Measurements from ENCODE around the gene CCDC61. TPM values are rescaled to one million over a fixed set of nuclear protein-coding genes. Genes with fewer than 3 reads are reported as not detected.

CCDC61 gene
- total and polyA plus RNA-seq, 8 donors, result 4.9 to 19.9 (median 9.0) TPM

DNA sequence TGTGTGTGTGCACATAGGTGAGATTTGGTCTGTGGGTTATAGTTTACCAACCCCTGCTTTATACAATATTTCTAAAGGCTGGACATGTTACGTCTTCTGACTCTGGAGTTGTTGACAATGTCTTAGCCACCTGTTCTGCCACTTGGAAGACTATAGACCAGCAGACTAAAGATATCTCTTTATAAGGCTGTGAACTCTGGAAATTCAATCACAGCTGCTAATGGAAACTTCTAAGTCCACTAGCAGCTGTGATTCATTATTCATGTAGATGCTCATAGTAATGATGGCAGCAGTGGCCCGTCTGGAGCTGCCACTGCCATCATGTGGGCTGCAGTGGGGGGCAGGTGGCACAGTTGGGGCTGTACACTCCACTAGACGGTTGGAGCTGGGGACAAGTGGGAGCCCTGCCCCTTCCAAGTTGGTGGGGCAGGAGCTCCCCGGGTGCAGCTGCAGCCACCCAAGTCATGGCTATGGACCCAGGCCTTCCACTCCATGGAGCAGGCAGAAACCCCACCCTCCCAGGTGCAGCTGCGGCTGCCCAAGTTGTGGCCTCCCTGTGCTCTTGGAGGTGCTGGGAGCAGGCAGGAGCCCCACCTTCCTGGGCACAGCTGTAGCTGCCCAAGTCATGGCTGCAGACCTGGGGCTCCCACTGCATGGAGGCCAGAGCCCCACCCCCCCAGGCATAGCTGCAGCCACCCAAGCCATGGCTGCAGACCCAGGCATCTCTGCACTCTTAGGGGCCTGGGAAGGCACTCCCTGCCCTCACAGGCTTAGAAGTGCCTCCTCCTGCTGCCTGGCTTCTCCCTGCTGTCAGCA is 36.7 kb downstream of the CCDC61 start:
- Histone ChIP-seq H3K4me1 (no peaks in the 10 kb centered on the region), H3K4me3 (no peak overlapping the region), H3K36me3 (no peaks in the 10 kb centered on the region), H3K27me3 (no peaks in the 10 kb centered on the region), H3K9me3 (no peaks in the 10 kb centered on the region), H3K27ac (no peak overlapping the region)
- ATAC-seq, result no peak
- no peak for DNase-seq
- intact Hi-C loops (cut with DNase I), result no loop called here
- TF ChIP-seq, protein P1, sequence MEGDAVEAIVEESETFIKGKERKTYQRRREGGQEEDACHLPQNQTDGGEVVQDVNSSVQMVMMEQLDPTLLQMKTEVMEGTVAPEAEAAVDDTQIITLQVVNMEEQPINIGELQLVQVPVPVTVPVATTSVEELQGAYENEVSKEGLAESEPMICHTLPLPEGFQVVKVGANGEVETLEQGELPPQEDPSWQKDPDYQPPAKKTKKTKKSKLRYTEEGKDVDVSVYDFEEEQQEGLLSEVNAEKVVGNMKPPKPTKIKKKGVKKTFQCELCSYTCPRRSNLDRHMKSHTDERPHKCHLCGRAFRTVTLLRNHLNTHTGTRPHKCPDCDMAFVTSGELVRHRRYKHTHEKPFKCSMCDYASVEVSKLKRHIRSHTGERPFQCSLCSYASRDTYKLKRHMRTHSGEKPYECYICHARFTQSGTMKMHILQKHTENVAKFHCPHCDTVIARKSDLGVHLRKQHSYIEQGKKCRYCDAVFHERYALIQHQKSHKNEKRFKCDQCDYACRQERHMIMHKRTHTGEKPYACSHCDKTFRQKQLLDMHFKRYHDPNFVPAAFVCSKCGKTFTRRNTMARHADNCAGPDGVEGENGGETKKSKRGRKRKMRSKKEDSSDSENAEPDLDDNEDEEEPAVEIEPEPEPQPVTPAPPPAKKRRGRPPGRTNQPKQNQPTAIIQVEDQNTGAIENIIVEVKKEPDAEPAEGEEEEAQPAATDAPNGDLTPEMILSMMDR (IDR thresholded peaks at IDR 0.05), result no peak
- 62 to 77% methylated on average over 5 of the region's 5 CpGs for WGBS, 2 donors
- FAIRE-seq, result no peak

DNA sequence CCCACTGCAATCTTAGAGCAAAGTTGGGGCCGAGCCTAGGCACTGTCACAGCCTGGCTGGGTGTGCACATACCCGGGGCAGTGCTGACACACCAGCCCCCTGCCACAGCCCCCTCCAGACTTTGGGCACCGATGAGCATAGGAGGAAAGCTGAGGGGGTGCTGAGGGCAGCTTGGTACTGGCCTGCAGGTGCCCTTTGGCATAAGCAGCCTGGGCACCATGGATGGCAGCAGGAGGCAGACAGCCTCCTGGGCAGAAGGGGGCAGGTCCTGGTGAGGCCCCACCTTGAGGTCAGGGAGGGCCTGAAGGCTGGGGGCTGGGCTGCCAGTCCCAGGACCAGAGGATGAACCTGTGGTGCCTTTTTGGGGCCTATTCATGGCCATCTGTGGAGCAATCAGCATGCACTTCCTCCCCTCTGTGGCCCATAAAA is 37.3 kb downstream of the CCDC61 start:
- no peaks in the 10 kb centered on the region for H3K36me3 ChIP-seq
- H3K4me3 ChIP-seq, result no peak overlapping the region
- H3K27me3 ChIP-seq, result no peaks in the 10 kb centered on the region
- H3K4me1 ChIP-seq, result no peaks in the 10 kb centered on the region
- TF ChIP-seq, protein P1 (IDR thresholded peaks at IDR 0.05), result no peak
- H3K9me3 ChIP-seq, result no peaks in the 10 kb centered on the region
- intact Hi-C loops (cut with DNase I), result no loop called here
- FAIRE-seq, result no peak
- no peak for ATAC-seq
- 54 to 88% methylated on average over 3 of the region's 3 CpGs for WGBS, 2 donors
- no peak for DNase-seq
- no peak overlapping the region for H3K27ac ChIP-seq

DNA sequence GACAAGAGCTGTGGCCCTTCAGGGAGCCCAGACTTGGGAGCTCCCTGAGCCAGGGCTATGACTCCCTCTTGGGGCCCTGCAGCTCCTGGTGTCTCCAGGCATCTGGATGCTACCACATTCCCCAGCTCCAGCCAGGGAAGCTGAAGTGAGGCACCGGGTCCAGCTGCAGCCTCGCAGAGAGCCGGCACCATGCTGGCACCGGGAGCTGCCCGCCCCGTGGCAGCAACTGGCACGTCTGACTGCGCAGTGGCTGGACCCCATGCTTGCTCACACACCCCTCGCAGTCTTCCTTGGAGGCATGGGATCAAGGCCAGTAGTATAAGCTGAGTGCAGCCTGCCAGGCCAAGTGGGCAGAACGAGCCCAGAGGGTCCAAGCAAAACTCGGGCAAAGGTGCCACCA is 38.1 kb downstream of the CCDC61 start:
- ATAC-seq (no peak), FAIRE-seq (no peak), DNase-seq (no peak)
- Histone ChIP-seq H3K36me3 (no peaks in the 10 kb centered on the region), H3K4me1 (no peaks in the 10 kb centered on the region), H3K4me3 (no peak overlapping the region), H3K27me3 (no peaks in the 10 kb centered on the region), H3K27ac (no peak overlapping the region), H3K9me3 (no peaks in the 10 kb centered on the region)
- intact Hi-C loops (cut with DNase I), result no loop called here
- TF ChIP-seq, protein P1 (IDR thresholded peaks at IDR 0.05), result no peak
- 76 to 87% methylated on average over 11 of the region's 11 CpGs for WGBS, 2 donors

DNA sequence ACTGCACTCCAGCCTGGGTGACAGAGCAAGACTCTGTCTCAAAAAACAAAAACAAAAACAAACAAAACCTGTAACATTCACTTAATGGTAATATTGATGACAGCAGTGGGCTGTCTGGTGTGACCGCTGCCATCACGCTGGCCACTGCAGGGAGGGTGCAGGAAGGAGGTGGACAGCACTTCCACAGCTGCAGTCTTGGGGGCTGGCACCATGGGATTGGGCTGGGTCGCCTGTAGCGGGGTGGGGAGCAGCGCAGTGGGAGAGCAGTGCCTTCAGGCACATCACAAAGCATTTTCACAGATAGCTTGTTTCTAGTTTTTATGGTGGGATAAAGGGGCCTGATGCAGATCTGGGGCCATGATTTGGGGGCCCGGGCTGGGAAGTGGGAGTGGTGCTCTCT is 40.3 kb downstream of the CCDC61 start:
- no peaks in the 10 kb centered on the region for H3K9me3 ChIP-seq
- H3K36me3 ChIP-seq, result no peaks in the 10 kb centered on the region
- WGBS, 2 donors, result 59 to 74% methylated on average over 6 of the region's 6 CpGs
- no peak for DNase-seq
- no peak overlapping the region for H3K27ac ChIP-seq
- H3K4me3 ChIP-seq, result no peak overlapping the region
- intact Hi-C loops (cut with DNase I), result no loop called here
- H3K4me1 ChIP-seq, result no peaks in the 10 kb centered on the region
- FAIRE-seq, result no peak
- peaks cover 0 to 4% (median 0%) of the 10 kb centered on the region in 4 donors for H3K27me3 ChIP-seq
- TF ChIP-seq, protein P1 (IDR thresholded peaks at IDR 0.05), result no peak
- ATAC-seq, result no peak

All from pancreas (tissue), 10 donors.